HEK293T (cell line): ENCODE results near the gene ASCL1.

Experiments
- CTCF ChIA-PET: fragments of 350-600 bp; formaldehyde crosslinking; extraction: SDS; loops from one replicate; lab custom pipeline; 2021; ENCODE audit warnings: antibody characterized with exemption, inconsistent platforms; lab: Yijun Ruan, JAX
- POLR2A ChIA-PET: fragments of 350-600 bp; formaldehyde crosslinking; extraction: SDS; loops from one replicate; lab custom pipeline; 2020; ENCODE audit warnings: antibody characterized with exemption, inconsistent platforms; lab: Yijun Ruan, JAX
- DNase-seq: peaks from one replicate; pipeline ENCODE4 v3.0.0; 2012; ENCODE audit warnings: mixed read lengths; ENCODE audit errors: extremely low spot score
- ARNT ChIP-seq: fragments of 450-650 bp; IDR thresholded peaks from 2 replicates; pipeline ENCODE4 v1.6.1; 2017; ENCODE audit warnings: mild to moderate bottlenecking
- BHLHE40 ChIP-seq: fragments of 450-650 bp; IDR thresholded peaks from 2 replicates; pipeline ENCODE4 v1.6.1; 2016; ENCODE audit warnings: mild to moderate bottlenecking, moderate library complexity, borderline replicate concordance
- CTBP1 ChIP-seq: fragments of 450-650 bp; IDR thresholded peaks from 2 replicates; pipeline ENCODE4 v1.6.1; 2016; ENCODE audit warnings: borderline replicate concordance
- ELF4 ChIP-seq: fragments of 450-650 bp; IDR thresholded peaks from 2 replicates; pipeline ENCODE4 v1.6.1; 2017; ENCODE audit warnings: antibody characterized with exemption
- FOXA1 ChIP-seq: fragments of 450-650 bp; IDR thresholded peaks from 2 replicates; pipeline ENCODE4 v1.6.1; 2016; ENCODE audit warnings: mild to moderate bottlenecking
- FOXK2 ChIP-seq: fragments of 450-650 bp; IDR thresholded peaks from 2 replicates; pipeline ENCODE4 v1.6.1; 2016; ENCODE audit warnings: mild to moderate bottlenecking
- FOXM1 ChIP-seq: fragments of 450-650 bp; IDR thresholded peaks from 2 replicates; pipeline ENCODE4 v1.6.1; 2017; ENCODE audit warnings: mild to moderate bottlenecking, borderline replicate concordance
- HDGF ChIP-seq: fragments of 450-650 bp; IDR thresholded peaks from 2 replicates; pipeline ENCODE4 v1.6.1; 2017; ENCODE audit warnings: antibody characterized with exemption, borderline replicate concordance
- L3MBTL2 ChIP-seq: fragments of 450-650 bp; conservative IDR thresholded peaks from 2 replicates; pipeline ENCODE4 v1.6.1; 2016; ENCODE audit warnings: mild to moderate bottlenecking
- LEF1 ChIP-seq: fragments of 450-650 bp; IDR thresholded peaks from 2 replicates; pipeline ENCODE4 v1.6.1; 2017; ENCODE audit warnings: mild to moderate bottlenecking, borderline replicate concordance
- NFRKB ChIP-seq: fragments of 450-650 bp; IDR thresholded peaks from 2 replicates; pipeline ENCODE4 v1.6.1; 2016; ENCODE audit warnings: mild to moderate bottlenecking, moderate library complexity
- PKNOX1 ChIP-seq: fragments of 450-650 bp; IDR thresholded peaks from 2 replicates; pipeline ENCODE4 v1.6.1; 2016
- SP1 ChIP-seq: fragments of 450-650 bp; IDR thresholded peaks from 2 replicates; pipeline ENCODE4 v1.6.1; 2017
- SUZ12 ChIP-seq: fragments of 450-650 bp; IDR thresholded peaks from 2 replicates; pipeline ENCODE4 v1.6.1; 2016; ENCODE audit warnings: mild to moderate bottlenecking
- TARDBP ChIP-seq: fragments of 450-650 bp; IDR thresholded peaks from 2 replicates; pipeline ENCODE4 v1.6.1; 2016
- ZNF384 ChIP-seq: fragments of 450-650 bp; IDR thresholded peaks from 2 replicates; pipeline ENCODE4 v1.6.1; 2016

The ASCL1 gene

DNA sequence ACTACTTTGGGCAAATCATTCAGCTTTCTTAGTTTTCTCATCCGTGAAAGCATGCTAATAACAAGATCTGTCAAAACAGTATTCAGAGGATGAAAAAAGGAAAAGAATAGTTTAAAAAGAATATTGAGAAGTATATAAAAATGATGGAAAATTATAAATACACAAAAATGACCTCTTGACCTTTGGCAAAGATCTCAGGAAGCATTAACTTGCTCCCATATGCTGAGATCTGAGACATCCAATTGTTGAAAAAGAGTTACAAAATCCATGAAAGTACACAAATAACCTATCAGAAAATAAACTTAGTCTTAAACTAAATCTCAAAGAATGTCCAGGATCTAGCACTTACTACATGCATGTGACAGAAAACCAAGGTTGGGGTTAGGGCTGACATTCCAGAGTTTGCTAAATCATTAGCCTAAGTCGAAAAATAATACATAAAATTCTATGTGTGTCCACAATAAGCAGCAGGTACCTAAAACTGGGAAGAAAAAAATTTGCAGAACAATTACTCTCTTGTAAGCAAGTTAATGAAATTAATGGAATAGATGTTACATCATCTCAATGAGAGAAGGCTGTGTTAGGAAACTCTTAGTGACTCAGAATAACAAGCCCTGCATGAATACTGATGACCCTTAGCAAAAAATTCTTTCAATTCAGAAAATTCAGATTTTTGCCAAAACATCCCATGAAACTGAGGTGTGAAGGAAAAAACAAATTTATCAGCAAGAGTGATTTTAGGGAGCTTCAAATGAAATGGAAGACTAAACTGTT, 43.8 kb upstream of the ASCL1 start:
- TF ChIP-seq ARNT (no peak), HDGF (no peak), PKNOX1 (no peak), TARDBP (no peak), L3MBTL2 (no peak), ELF4 (no peak), SP1 (no peak), FOXA1 (no peak), SUZ12 (no peak), LEF1 (no peak)
- POLR2A ChIA-PET: no interaction called here
- CTCF ChIA-PET: no interaction called here

DNA sequence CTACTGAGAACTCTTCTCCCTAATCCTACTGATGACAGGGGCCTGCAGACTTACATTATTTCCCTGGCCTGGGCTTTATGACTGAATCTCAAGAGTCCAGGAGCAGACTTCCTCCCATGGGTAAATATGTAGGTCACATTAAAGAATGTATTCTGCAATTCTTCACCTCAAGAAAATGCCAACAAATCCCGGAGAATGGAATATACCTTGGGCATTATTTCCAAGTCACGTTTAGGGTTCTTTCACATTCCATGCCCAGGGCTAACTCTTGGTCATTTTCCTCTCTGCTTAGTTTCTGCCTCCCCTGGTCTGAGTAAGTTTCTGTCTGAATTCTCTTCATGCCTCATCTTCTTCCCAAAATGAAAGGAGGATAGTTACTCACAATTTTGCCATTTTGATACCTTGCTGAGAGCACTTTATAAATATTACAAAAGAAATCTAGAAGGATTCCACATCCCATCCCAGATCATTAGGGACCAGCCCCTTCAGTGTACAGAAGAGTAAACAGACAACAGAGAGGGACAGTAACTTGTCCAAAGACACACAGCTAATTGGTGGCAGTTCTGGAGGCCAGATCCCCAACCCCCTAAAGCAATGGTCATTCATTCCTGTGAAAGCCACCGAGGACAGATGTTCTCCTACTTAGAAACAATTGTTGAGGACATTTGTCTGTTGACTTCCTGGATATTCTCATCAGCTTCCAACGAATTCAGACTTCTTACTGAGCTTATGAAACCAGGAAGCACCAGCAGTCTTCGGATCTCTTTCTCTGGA, 41.0 kb upstream of the ASCL1 start:
- ChIA-PET CTCF (no interaction called here), POLR2A (no interaction called here)
- DNase-seq: no peak
- TF ChIP-seq ARNT (no peak), SUZ12 (no peak), CTBP1 (no peak), L3MBTL2 (no peak), ZNF384 (no peak), HDGF (no peak), NFRKB (no peak), BHLHE40 (no peak), PKNOX1 (no peak), LEF1 (no peak), TARDBP (no peak), FOXK2 (no peak), FOXA1 (no peak), FOXM1 (no peak), ELF4 (no peak), SP1 (no peak)

More for the DNA sequence above, 43.8 kb upstream of the ASCL1 start:
- no peak for DNase-seq

DNA sequence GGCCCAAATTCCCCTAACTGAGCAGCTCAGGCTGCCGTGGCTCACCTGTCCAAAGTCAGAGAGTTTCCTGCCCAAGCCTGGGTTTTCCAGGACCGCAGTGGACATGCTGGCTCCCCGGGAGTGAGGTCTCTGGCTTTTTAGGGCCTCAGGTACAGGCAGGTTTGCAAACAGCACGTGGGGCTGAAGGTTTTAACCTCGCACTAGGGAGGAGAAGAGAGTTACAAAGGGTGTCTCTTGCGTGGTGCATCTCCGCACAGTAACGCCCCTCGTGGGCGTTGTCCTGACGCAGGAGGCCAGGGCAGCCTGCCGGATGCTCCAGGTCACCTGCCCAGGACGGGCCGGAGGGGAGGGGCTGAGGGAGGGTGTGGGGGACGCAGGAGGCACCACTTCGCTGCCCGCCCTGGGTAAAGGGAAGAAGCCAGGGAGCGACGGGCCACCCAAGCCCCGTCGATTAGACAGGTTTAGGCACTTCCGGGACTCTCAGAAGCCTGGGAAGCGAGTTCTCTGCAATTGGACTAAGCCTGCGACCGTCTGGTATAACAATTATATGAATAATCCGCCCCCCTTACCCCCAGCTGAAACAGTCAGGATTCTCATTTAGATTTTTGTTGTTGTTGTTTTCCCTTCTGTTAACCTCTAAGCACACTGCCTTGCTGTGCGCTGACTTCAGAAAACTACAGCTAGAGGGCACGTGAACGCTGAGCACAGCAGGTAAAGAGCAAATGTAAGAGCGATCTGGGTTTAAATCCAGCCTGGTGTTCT, 40.3 kb upstream of the ASCL1 start, which contains the start of gene PAH:
TSS of gene PAH (minus strand) at position 219 of the 762 bp plus-strand sequence. CDS start at position 105, 114 bp downstream.
- peak; percentile 13 for DNase-seq
- TF ChIP-seq LEF1 (no peak), SP1 (no peak), FOXA1 (no peak)
- ChIA-PET POLR2A (no interaction called here), CTCF (no interaction called here)

GRCh38 chr12:102918840-102919239, 38.6 kb upstream of the ASCL1 start:
- TF ChIP-seq PKNOX1 (no peak), ARNT (no peak), FOXM1 (no peak), ZNF384 (no peak), FOXK2 (no peak), NFRKB (no peak), CTBP1 (no peak), SP1 (no peak), LEF1 (no peak), ELF4 (no peak), SUZ12 (no peak), TARDBP (no peak), FOXA1 (no peak)
- DNase-seq: no peak
- CTCF ChIA-PET: no interaction called here
- POLR2A ChIA-PET: no interaction called here

DNA sequence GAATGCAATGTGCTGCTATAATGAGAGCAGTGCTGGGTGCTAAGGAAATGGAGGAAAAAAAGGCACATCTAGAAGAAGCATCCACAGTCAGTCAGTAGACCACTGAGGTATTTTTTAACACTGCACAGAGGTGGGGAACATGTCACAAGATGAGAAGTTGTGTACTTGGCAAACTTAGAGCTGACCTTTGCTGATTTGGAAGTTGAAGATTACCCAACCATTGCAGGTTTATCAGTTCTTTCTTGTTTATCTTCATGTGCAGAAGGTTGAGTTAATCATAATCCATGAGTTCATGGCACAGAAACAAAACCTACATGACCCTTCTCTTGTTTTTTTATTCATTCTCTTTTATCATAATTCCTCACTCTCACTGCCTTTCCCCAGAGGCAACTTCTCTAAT, 37.2 kb upstream of the ASCL1 start:
- TF ChIP-seq LEF1: no peak
- ChIA-PET CTCF (no interaction called here), POLR2A (no interaction called here)
- no peak for DNase-seq

- DNase-seq: no peak
- no peak for TF ChIP-seq ELF4
- no peak for TF ChIP-seq L3MBTL2
- no peak for TF ChIP-seq ZNF384
- no peak for TF ChIP-seq ARNT
- TF ChIP-seq LEF1: no peak
- no peak for TF ChIP-seq SUZ12
- no peak for TF ChIP-seq SP1
- no peak for TF ChIP-seq FOXM1
- no peak for TF ChIP-seq FOXA1
- TF ChIP-seq PKNOX1: no peak
- TF ChIP-seq CTBP1: no peak
- no peak for TF ChIP-seq TARDBP
- no peak for TF ChIP-seq BHLHE40
- no peak for TF ChIP-seq FOXK2
- no peak for TF ChIP-seq NFRKB
- TF ChIP-seq HDGF: no peak
- CTCF ChIA-PET: no interaction called here
- POLR2A ChIA-PET: no interaction called here
Measured at GRCh38 chr12:102921240-102921639, 36.2 kb upstream of the ASCL1 start.
